UCSD-AML1 (cell line): Measurements from ENCODE around the gene ATP5F1E.
A peak's percentile ranks its signal among the peaks of the same experiment; 100 is the strongest.

Experiments used
- DNase-seq: peaks from one replicate; lab custom pipeline; 2025; ENCODE audit not compliant: unreplicated experiment; lab: John Stamatoyannopoulos, UW

Gene ATP5F1E

GRCh38 chr20:59032023-59032712 is at the start of gene ATP5F1E:
Gene ATP5F1E, minus strand, starts transcription at chr20:59032335. Its CDS starts 84 bp downstream, at chr20:59032251.
- peak; percentile 98 for DNase-seq

GRCh38 chr20:59081036-59081435 is 48.9 kb upstream of the ATP5F1E start:
- no peak for DNase-seq

GRCh38 chr20:59078231-59078630 is 46.1 kb upstream of the ATP5F1E start:
- DNase-seq: no peak

GRCh38 chr20:59077705-59078104 is 45.6 kb upstream of the ATP5F1E start:
- no peak for DNase-seq

GRCh38 chr20:59075934-59076508 is 43.9 kb upstream of the ATP5F1E start:
- no peak for DNase-seq

GRCh38 chr20:59074456-59074855 is 42.3 kb upstream of the ATP5F1E start:
- DNase-seq: no peak

GRCh38 chr20:59073582-59073981 is 41.4 kb upstream of the ATP5F1E start:
- DNase-seq: no peak

- DNase-seq: no peak
Observed at GRCh38 chr20:59071216-59071615, 39.1 kb upstream of the ATP5F1E start.

GRCh38 chr20:59069026-59069425 is 36.9 kb upstream of the ATP5F1E start:
- no peak for DNase-seq

GRCh38 chr20:59068534-59068933 is 36.4 kb upstream of the ATP5F1E start:
- DNase-seq: no peak

- DNase-seq: no peak
Observed at GRCh38 chr20:59064214-59064722, 32.1 kb upstream of the ATP5F1E start.

- DNase-seq: no peak
Observed at GRCh38 chr20:59063358-59064213, 31.5 kb upstream of the ATP5F1E start.

- no peak for DNase-seq
Observed at GRCh38 chr20:59062081-59062480, 29.9 kb upstream of the ATP5F1E start.

- DNase-seq: no peak
Observed at GRCh38 chr20:59055302-59055701, 23.2 kb upstream of the ATP5F1E start.

GRCh38 chr20:59051666-59052185 is 19.6 kb upstream of the ATP5F1E start:
- no peak for DNase-seq

GRCh38 chr20:59050437-59050836 is 18.3 kb upstream of the ATP5F1E start:
- DNase-seq: no peak

- DNase-seq: no peak
Observed at GRCh38 chr20:59048681-59049030, 16.5 kb upstream of the ATP5F1E start.

GRCh38 chr20:59047938-59048680 is 16.0 kb upstream of the ATP5F1E start:
- no peak for DNase-seq

- DNase-seq: no peak
Observed at GRCh38 chr20:59046862-59047261, 14.7 kb upstream of the ATP5F1E start.

GRCh38 chr20:59044796-59045195 is 12.7 kb upstream of the ATP5F1E start:
- no peak for DNase-seq

GRCh38 chr20:59044295-59044694 is 12.2 kb upstream of the ATP5F1E start:
- no peak for DNase-seq
